Activated naive CD8-positive, alpha-beta T cell (primary cell): Measurements from ENCODE around the gene MAVS.
A peak's percentile ranks its signal among the peaks of the same experiment; 100 is the strongest.

Experiments
- H3K27ac Mint-ChIP-seq: one replicate; pipeline ENCODE4 v1.8.0; 2021; ENCODE audit warnings: mixed read lengths
- H3K27me3 Mint-ChIP-seq: one replicate; pipeline ENCODE4 v1.8.0; 2021; ENCODE audit warnings: mixed read lengths
- H3K36me3 Mint-ChIP-seq: one replicate; pipeline ENCODE4 v1.8.0; 2021; ENCODE audit warnings: mixed read lengths
- H3K4me1 Mint-ChIP-seq: one replicate; pipeline ENCODE4 v1.8.0; 2021; ENCODE audit warnings: low read depth, mixed read lengths
- H3K4me3 Mint-ChIP-seq: one replicate; pipeline ENCODE4 v1.8.0; 2021; ENCODE audit warnings: mild to moderate bottlenecking, mixed read lengths
- H3K9me3 Mint-ChIP-seq: one replicate; pipeline ENCODE4 v1.8.0; 2021; ENCODE audit warnings: low read depth, mixed read lengths

Gene MAVS

DNA sequence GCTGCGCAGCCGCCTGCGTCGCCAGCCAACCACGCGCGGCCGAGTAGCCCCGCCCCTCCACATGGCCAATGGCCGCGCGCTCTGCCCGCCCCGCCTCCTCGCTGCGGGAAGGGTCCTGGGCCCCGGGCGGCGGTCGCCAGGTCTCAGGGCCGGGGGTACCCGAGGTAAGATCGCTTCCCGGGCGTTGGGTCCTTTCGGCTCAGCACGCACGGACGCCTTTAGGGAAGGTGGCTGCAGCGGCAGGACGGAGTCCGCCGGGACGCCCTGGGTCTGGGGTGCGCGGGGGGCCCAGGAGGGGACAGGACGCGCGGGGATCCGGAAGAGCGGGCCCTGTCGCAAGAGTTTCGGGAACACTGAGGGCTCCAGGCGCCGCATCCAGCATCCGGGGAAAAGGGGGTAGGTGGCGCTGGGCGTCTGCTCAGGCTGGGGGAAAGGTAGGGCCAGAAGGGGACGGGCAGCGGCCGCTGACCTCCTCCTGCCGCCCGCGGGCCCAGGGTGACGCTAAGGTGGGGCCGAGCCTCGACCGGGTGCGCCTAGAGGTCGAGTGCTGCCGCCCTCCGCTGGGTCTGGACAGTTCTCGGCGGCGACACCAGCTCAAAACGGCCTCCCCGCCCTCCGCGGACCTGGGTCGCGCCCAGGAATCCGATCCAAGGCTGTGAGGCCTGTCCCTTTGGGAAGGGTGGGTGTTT, at the start of gene MAVS:
MAVS (plus strand) TSS at position 95 of the 689 bp plus-strand sequence. CDS start 7,791 bp downstream, outside the sequence.
- Mint-ChIP-seq H3K27ac (peak within 1 kb of the TSS; percentile 75), H3K4me3 (peak within 1 kb of the TSS; percentile 89), H3K36me3 (no peaks in the 10 kb centered on the region), H3K27me3 (no peaks in the 10 kb centered on the region), H3K4me1 (peaks cover 18% of the 10 kb centered on the region), H3K9me3 (no peaks in the 10 kb centered on the region)

DNA sequence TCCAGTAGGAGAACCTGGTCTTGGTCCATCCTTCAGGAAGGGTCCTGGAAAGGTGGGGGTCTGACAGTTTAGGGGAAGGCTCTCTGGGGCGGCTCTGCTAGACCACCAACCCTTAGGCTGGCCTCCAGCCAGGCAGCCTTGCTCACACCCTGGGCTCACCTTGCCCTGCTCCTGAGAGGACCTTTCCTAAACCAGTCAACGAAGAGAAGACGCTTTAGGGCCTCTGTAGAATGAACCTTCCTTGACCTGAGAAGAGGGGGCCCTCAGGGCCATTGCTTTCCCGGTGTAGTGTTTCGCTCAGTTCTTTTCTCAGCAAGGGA, 49.4 kb upstream of the MAVS start:
- Mint-ChIP-seq H3K9me3 (no peaks in the 10 kb centered on the region), H3K27ac (peak overlapping the region; percentile 92), H3K4me1 (peaks cover 55% of the 10 kb centered on the region), H3K36me3 (peaks cover 2% of the 10 kb centered on the region), H3K27me3 (no peaks in the 10 kb centered on the region), H3K4me3 (peak overlapping the region; percentile 90)

DNA sequence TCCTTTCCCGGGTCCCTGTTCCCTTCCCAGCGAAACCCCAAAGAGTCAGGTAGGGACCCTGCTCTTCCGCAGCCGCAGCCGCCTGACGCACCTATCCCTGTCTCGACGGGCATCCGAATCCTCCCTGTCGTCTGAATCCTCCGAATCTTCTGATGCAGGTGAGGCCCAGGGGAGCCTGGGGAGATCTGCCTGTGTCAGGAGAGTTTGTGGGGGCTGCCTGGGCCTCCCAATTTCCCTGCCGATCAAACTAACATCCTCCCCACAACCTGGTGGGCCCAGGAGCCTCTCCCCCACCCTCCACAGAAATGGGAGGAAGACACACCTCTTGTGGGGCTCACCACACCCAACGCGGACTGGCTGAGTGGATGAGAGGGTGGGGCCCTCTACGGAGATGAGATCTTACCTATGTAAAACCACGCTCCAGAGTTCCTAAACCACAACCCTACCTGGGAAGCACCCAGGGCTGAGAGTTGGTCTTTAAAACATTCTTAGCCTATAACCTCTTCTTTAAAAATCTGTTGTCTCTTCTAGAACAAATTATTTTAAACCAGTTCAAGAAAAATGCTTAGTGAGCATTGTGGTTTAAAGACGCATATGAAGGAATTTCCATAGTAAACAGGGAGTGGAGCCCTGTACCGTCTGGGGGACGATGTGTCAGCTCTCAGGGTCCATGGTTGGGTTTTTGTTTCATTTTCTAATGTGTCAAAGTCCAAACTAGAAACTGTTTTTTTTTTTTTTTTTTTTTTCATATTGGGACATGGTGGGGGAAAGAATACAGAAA, 48.9 kb upstream of the MAVS start:
- Mint-ChIP-seq H3K4me1 (peaks cover 60% of the 10 kb centered on the region), H3K27ac (peak overlapping the region; percentile 92), H3K36me3 (peaks cover 4% of the 10 kb centered on the region)

DNA sequence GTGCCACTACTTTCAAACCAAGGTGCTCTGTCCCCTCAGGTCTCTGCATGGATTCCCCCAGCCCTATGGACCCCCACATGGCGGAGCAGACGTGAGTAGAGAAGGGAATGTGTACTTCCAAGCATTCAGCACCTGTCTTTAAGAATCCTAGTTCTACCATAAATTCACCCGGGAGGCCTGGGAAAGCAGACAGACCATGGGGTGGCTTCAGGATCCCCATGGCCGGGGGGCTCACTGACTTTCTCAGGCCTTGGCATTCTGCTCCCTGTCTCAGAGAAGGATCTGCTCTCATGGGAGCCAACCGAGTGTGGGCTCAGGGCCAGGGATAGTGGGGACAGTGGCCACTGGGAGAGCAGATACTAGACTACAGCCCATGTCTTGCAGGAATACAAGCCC, 48.3 kb upstream of the MAVS start:
- H3K4me1 Mint-ChIP-seq = peaks cover 62% of the 10 kb centered on the region
- no peaks in the 10 kb centered on the region for H3K9me3 Mint-ChIP-seq
- peak overlapping the region; percentile 90 for H3K4me3 Mint-ChIP-seq
- no peaks in the 10 kb centered on the region for H3K27me3 Mint-ChIP-seq
- peak overlapping the region; percentile 92 for H3K27ac Mint-ChIP-seq
- H3K36me3 Mint-ChIP-seq = peaks cover 7% of the 10 kb centered on the region

More for the DNA sequence above, 48.9 kb upstream of the MAVS start:
- no peaks in the 10 kb centered on the region for H3K9me3 Mint-ChIP-seq
- H3K4me3 Mint-ChIP-seq = peak overlapping the region; percentile 90
- H3K27me3 Mint-ChIP-seq = no peaks in the 10 kb centered on the region

DNA sequence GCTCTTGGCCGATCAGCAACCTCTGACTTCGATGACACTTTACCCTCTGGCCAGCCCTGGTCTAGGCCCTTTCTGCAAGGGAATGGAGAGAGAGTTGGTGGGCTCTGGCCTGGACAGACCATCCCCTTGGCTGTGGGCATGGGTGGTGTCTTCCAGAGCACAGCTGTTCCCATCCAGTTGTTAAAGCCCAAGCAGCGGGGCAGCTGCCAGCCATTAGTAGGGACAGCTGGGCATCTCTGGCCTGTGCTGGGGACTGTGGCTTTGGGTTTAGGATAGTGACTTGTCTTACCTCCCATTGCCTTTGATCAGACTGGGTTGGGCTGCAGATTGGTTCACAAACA, 47.8 kb upstream of the MAVS start:
- Mint-ChIP-seq H3K27ac (peak overlapping the region; percentile 92), H3K27me3 (no peaks in the 10 kb centered on the region), H3K9me3 (no peaks in the 10 kb centered on the region), H3K4me1 (peaks cover 66% of the 10 kb centered on the region), H3K4me3 (peak overlapping the region; percentile 90), H3K36me3 (peaks cover 10% of the 10 kb centered on the region)

DNA sequence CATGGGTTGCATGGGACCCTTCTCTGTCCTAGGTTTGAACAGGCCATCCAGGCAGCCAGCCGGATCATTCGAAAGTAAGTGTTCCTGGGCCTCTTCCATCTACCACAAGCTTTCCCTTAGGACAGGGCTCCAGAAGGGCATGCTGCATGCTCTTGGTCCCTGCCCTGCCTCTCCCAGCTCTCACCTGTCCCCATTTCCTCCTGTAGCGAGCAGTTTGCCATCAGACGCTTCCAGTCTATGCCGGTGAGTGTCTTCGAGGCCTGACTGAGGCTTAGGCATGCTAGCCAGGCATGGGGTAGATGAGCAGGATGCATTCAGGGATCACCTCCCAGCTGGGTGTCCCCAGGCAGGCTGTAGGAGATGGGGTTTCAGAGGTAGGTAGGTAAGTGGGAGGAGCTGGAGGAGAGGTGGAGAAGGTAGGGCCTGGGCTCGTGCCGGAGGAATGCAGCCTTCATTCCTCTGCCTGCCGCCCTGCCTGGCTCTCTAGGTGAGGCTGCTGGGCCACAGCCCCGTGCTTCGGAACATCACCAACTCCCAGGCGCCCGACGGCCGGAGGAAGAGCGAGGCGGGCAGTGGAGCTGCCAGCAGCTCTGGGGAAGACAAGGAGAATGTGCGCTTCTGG, 46.3 kb upstream of the MAVS start:
- Mint-ChIP-seq H3K4me3 (peak overlapping the region; percentile 40), H3K27me3 (no peaks in the 10 kb centered on the region), H3K27ac (peak overlapping the region; percentile 92), H3K4me1 (peaks cover 73% of the 10 kb centered on the region), H3K9me3 (no peaks in the 10 kb centered on the region), H3K36me3 (peaks cover 10% of the 10 kb centered on the region)

DNA sequence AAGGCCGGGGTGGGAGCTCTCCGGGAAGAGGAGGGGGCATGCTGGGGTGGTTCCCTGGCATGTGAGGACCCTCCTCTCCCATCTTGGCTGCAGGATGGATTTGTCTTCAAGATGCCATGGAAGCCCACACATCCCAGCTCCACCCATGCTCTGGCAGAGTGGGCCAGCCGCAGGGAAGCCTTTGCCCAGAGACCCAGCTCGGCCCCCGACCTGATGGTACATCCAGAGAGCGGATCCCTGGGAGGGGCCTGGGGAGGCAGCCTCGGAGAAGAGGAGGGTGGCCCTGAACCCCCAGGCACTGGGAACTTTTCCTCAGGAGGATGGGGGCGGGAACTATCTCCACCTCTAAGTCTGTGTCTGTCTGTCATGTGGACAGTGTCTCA, 45.8 kb upstream of the MAVS start:
- peaks cover 75% of the 10 kb centered on the region for H3K4me1 Mint-ChIP-seq
- no peaks in the 10 kb centered on the region for H3K9me3 Mint-ChIP-seq
- H3K27me3 Mint-ChIP-seq = no peaks in the 10 kb centered on the region
- no peak overlapping the region for H3K4me3 Mint-ChIP-seq
- peak overlapping the region; percentile 92 for H3K27ac Mint-ChIP-seq
- H3K36me3 Mint-ChIP-seq = peaks cover 14% of the 10 kb centered on the region

DNA sequence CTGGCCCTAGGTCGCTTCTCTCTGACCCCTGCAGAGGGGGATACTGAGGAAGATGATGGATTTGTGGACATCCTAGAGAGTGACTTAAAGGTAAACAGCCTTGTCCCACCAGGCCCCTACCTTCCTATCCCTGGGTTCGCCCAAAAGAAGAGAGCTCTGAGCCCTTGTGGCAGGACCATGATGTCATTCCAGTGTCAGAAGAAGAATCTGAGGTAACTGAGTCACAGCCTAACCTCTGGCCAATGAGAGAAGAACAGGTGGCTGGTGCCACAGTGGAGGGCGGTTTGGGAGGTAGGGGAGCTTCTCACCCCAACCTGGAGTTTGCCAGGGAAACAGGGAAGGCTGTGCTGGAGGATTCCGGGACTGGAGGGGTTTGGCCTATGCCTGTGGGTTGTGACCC, 45.3 kb upstream of the MAVS start:
- Mint-ChIP-seq H3K36me3 (peaks cover 14% of the 10 kb centered on the region), H3K4me3 (no peak overlapping the region), H3K27ac (peak overlapping the region; percentile 78), H3K4me1 (peaks cover 78% of the 10 kb centered on the region), H3K9me3 (no peaks in the 10 kb centered on the region), H3K27me3 (no peaks in the 10 kb centered on the region)

DNA sequence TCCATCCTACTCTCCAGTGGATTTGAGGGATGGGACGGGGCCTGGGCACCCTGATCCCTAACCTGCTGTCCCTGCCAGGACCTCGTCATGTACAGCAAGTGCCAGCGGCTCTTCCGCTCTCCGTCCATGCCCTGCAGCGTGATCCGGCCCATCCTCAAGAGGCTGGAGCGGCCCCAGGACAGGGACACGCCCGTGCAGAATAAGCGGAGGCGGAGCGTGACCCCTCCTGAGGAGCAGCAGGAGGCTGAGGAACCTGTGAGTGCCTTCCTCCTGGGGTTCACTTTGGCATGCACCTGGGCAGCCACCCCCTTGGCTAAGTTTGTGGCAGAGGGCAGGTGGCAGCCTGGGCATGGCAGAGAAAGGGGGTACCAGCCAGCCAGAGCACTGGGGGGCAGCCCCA, 44.8 kb upstream of the MAVS start:
- Mint-ChIP-seq H3K9me3 (no peaks in the 10 kb centered on the region), H3K4me3 (no peak overlapping the region), H3K27ac (no peak overlapping the region), H3K4me1 (peaks cover 79% of the 10 kb centered on the region), H3K36me3 (peaks cover 16% of the 10 kb centered on the region), H3K27me3 (no peaks in the 10 kb centered on the region)

DNA sequence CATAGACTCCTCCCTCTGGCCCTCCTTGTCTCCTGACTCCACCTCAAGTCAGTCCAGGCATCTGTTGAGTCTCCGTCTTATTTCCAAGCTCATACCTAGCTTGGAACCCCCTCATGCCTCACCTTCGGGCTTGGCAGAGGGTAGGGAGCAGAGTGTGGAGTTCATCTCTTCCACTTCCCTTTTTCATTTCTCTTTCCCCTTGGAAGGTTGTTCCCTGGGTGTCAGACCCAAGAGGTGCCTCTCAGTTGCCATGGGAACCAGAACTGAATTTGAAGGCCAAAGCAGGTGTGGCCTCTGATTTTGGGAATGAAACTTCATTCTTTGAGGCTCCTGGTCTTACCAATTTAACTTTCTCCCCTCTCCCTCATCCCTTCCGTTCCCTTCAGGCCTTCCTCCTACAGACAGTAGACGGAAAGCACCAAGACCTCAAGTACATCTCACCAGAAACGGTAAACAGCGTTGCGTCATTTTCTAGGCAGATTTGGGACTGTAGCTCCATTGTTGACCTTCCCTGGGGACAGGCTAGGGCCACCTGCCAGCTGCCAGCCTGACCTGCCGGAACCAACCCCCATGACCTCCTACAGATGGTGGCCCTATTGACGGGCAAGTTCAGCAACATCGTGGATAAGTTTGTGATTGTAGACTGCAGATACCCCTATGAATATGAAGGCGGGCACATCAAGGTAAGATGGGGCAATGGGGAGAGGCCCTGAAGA, 44.0 kb upstream of the MAVS start:
- Mint-ChIP-seq H3K4me3 (no peak overlapping the region), H3K27me3 (no peaks in the 10 kb centered on the region), H3K27ac (peak overlapping the region; percentile 52), H3K4me1 (peaks cover 79% of the 10 kb centered on the region), H3K36me3 (peaks cover 16% of the 10 kb centered on the region), H3K9me3 (no peaks in the 10 kb centered on the region)

DNA sequence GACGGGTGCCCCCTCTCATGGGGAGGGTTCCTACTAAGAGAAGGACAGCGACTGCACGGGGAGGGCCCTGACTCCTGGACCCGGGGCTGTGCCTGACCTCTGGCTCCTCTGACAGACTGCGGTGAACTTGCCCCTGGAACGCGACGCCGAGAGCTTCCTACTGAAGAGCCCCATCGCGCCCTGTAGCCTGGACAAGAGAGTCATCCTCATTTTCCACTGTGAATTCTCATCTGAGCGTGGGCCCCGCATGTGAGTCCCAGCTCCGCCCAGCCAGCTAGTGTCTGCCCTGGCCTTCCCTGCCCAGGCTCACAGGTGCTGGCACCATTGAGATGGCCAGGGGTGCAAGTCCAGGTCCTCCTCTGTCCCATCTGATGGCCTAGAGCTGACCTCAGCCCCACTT, 43.3 kb upstream of the MAVS start:
- Mint-ChIP-seq H3K4me1 (peaks cover 79% of the 10 kb centered on the region), H3K4me3 (no peak overlapping the region), H3K36me3 (peaks cover 16% of the 10 kb centered on the region), H3K27ac (peak overlapping the region; percentile 81), H3K27me3 (no peaks in the 10 kb centered on the region), H3K9me3 (no peaks in the 10 kb centered on the region)

DNA sequence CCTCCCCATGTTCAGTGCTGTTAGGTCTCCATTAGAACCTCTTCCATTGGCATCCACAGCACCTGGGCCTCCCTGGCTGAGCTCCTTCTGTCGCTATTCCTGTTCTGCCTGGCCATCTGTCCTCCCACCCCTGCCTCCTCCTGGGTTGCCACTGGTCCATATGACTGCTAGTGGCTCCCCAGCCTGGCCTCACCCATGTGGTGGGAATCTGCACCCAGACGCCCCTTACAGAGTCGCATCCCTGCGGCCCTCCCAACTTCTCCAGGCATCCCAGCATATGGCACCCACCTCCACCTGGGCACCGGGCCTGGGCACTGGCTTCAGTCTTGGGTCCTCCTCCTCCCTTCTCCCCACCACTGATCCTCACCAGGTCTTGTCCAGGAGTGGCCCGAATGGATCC, 42.8 kb upstream of the MAVS start:
- no peaks in the 10 kb centered on the region for H3K9me3 Mint-ChIP-seq
- no peaks in the 10 kb centered on the region for H3K27me3 Mint-ChIP-seq
- no peak overlapping the region for H3K4me3 Mint-ChIP-seq
- H3K36me3 Mint-ChIP-seq = peaks cover 16% of the 10 kb centered on the region
- H3K27ac Mint-ChIP-seq = peak overlapping the region; percentile 81
- H3K4me1 Mint-ChIP-seq = peaks cover 75% of the 10 kb centered on the region

DNA sequence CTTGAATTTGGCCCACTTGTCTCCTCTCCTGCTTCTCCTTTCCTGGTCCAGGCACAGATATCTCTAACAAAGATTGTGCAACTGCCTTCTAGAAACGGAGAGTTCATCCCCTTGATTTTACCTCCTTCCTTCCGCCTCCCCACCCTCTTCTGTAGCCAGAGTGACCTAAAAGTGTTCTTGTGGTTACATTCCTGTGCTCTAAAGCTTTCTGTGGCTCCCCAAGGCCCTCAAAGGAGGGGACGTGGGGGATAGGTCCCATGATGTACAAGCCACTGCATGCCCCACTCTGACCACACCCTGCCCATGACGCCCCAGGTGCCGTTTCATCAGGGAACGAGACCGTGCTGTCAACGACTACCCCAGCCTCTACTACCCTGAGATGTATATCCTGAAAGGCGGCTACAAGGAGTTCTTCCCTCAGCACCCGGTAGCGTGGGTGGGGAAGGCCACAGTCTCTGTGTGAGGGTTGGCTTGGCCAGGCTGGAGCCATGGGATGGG, 42.3 kb upstream of the MAVS start:
- Mint-ChIP-seq H3K36me3 (peaks cover 16% of the 10 kb centered on the region), H3K4me1 (peaks cover 71% of the 10 kb centered on the region), H3K27me3 (no peaks in the 10 kb centered on the region), H3K9me3 (no peaks in the 10 kb centered on the region), H3K4me3 (no peak overlapping the region), H3K27ac (peak overlapping the region; percentile 81)

DNA sequence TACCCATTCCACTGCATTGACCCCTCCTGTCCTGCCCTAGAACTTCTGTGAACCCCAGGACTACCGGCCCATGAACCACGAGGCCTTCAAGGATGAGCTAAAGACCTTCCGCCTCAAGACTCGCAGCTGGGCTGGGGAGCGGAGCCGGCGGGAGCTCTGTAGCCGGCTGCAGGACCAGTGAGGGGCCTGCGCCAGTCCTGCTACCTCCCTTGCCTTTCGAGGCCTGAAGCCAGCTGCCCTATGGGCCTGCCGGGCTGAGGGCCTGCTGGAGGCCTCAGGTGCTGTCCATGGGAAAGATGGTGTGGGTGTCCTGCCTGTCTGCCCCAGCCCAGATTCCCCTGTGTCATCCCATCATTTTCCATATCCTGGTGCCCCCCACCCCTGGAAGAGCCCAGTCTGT, 41.9 kb upstream of the MAVS start:
- H3K27ac Mint-ChIP-seq = no peak overlapping the region
- no peak overlapping the region for H3K4me3 Mint-ChIP-seq
- no peaks in the 10 kb centered on the region for H3K9me3 Mint-ChIP-seq
- no peaks in the 10 kb centered on the region for H3K27me3 Mint-ChIP-seq
- peaks cover 16% of the 10 kb centered on the region for H3K36me3 Mint-ChIP-seq
- H3K4me1 Mint-ChIP-seq = peaks cover 68% of the 10 kb centered on the region

DNA sequence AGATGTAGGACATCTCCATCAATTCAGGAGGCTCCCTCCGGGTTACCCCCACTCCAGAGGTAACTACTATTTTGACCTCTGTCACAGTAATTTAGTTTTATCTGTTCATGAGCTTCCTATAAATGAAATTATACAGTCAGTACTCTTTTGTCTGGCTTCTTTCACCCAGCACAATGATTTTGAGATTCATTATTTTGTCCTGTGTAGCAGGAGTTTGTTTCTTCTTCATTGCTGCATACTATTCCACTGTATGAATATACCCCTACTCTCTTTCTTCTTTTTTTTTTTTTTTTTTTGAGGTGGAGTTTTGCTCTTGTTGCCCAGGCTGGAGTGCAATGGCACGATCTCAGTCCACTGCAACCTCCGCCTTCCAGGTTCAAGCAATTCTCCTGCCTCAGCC, 38.1 kb upstream of the MAVS start:
- peaks cover 79% of the 10 kb centered on the region for H3K4me1 Mint-ChIP-seq
- peak overlapping the region; percentile 83 for H3K27ac Mint-ChIP-seq
- no peaks in the 10 kb centered on the region for H3K27me3 Mint-ChIP-seq
- peaks cover 9% of the 10 kb centered on the region for H3K36me3 Mint-ChIP-seq
- no peak overlapping the region for H3K4me3 Mint-ChIP-seq
- no peaks in the 10 kb centered on the region for H3K9me3 Mint-ChIP-seq
